ENCODE measurements around the gene EIF2AK3.

EIF2AK3 gene

DNA sequence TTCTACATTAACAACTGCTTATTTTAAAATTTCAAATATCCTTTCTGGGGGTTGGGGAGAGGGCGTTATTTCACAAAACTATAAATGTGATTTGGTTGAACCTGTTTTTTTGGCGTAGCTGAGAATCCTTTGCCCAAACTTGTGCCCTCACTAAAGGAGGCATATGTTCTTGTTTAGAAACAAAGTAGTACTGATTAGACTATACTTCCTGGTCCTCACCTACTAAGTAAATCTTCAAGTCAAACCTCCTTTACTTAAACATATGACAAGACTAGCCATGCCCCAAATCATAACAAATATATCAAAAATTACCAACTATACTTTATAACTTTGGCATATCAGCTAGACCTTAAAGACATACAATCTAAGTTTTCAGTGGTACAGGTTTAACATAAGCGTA lies 5.8 kb downstream of the EIF2AK3 start:
- Mint-ChIP-seq H3K4me1 (peaks cover 22% of the 10 kb centered on the region), H3K27ac (no peak overlapping the region), H3K4me3 (no peak overlapping the region), H3K36me3 (peaks cover 11% of the 10 kb centered on the region), H3K9me3 (no peaks in the 10 kb centered on the region)
- no peak for DNase-seq (ENCODE audit: low spot score in 2 of 2)
- no peak for ATAC-seq

DNA sequence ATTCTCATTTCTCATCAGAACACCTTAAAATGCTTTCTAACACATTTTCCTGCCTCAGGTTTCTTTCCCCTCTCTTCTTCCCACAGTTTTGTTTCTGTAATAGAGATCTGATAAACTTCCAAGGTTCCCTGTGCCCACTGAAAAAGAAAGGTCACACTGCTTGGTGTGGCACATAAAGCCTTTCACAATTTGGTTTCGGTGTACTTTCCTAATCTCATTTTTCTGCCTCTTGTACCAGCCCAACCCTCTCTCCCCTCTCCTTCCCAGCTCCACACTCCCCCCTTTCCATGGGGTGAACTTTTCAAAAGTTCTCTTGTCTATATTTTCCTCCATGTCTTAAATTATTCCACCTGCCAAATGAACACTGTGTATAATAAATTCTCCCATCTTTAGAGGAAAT lies 7.2 kb downstream of the EIF2AK3 start:
- no peaks in the 10 kb centered on the region for H3K9me3 Mint-ChIP-seq
- peaks cover 6% of the 10 kb centered on the region for H3K36me3 Mint-ChIP-seq
- no peak overlapping the region for H3K4me3 Mint-ChIP-seq
- ATAC-seq (no peak), DNase-seq (ENCODE audit: low spot score in 2 of 2) (no peak)
- peak overlapping the region; percentile 15 for H3K27ac Mint-ChIP-seq
- peaks cover 22% of the 10 kb centered on the region for H3K4me1 Mint-ChIP-seq

DNA sequence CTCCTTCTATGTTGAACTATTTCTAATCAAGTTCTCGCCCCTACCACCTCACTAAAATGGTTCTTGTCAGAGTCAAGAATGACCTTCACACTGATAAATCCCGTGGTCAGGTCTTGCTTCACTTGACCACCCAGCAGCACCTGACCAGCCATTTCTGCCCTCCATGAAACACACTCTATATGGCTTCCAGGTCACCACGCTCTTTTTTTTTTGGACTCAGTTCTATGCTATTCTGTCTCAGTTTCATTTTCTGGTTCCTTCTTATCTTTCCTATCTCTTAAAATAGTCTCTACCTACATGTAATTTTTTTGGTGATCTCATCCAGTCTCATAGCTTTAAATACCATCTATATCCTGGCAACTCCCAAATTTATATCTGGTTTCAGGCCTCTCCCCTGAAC lies 11.4 kb downstream of the EIF2AK3 start:
- Mint-ChIP-seq H3K4me3 (no peak overlapping the region), H3K9me3 (no peaks in the 10 kb centered on the region), H3K36me3 (peaks cover 17% of the 10 kb centered on the region), H3K4me1 (peaks cover 22% of the 10 kb centered on the region), H3K27ac (no peak overlapping the region)
- ATAC-seq, result no peak
- DNase-seq (ENCODE audit: low spot score in 2 of 2), result no peak

DNA sequence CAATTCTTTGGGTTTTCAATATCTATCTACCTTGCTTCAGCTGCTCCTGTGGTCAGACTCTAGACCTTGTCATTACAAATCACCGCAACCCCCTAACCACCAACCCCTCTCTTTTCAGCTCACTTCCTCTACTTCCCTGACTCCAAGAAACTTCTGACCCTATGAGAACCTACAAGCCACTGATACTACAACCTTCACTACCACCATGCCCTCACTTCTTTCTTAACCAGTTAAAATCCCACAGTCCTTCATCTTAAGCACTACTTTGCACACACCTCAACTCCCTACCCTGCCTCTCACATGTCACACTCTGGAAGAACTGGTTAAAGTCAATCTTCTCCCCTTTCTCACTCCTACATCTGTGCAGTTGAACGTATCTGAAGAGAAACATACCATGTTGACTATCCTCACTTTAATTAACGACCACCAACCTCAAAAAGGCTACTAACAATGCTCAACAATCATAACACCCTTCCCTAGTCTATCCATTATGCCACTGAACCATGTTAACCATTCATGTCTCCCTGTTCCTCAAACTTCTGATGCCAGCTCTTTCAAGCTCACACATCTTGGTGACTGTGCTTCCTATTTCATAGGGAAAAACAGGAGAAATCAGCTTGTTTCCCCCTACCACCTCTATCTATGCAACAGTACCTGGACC lies 12.6 kb downstream of the EIF2AK3 start:
- Mint-ChIP-seq H3K4me3 (no peak overlapping the region), H3K36me3 (peaks cover 25% of the 10 kb centered on the region), H3K27ac (no peak overlapping the region), H3K9me3 (no peaks in the 10 kb centered on the region), H3K4me1 (peaks cover 10% of the 10 kb centered on the region)
- DNase-seq (ENCODE audit: low spot score in 2 of 2) (no peak), ATAC-seq (peak; percentile 63)

DNA sequence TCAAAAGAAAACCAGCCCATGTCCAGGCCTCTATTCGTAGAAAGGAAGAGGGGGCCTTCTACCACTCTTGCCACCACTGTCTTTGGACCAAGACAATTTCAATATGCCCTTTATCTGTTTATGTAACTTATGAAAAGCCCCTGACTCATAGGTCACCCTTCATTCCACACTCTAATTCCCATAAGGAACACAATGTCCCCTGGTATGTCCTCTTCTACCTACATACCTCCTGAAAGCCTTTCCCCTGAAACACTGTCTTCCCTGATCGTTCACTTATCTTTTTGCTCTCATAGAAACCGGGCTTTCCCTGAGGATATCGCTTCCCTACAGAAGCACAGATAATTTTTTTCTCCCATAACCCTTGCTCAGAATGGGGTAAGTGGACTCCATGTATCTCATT lies 13.3 kb downstream of the EIF2AK3 start:
- H3K4me3 Mint-ChIP-seq, result no peak overlapping the region
- no peak for ATAC-seq
- no peaks in the 10 kb centered on the region for H3K9me3 Mint-ChIP-seq
- H3K36me3 Mint-ChIP-seq, result peaks cover 32% of the 10 kb centered on the region
- peaks cover 3% of the 10 kb centered on the region for H3K4me1 Mint-ChIP-seq
- H3K27ac Mint-ChIP-seq, result no peak overlapping the region
- DNase-seq (ENCODE audit: low spot score in 2 of 2), result no peak

DNA sequence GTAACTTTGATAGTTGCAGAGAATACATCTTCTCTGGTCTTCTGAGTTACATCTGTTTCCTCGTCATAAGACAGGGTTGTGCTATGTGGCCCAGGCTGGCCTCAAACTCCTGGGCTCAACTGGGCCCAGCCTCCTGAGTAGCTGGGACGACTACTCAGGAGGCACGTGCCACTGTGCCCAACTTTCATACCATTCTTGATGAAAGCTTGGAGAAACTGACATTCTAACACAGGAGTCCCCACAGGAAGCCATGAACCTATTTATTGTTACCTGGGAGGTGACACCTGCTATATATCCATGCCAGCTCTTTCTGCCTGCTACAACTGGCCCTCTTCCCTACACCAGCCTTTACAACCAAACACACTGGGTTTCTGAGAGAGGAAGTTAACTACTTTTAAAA lies 19.1 kb downstream of the EIF2AK3 start:
- Mint-ChIP-seq H3K27ac (no peak overlapping the region), H3K4me3 (no peak overlapping the region), H3K36me3 (peaks cover 42% of the 10 kb centered on the region)

DNA sequence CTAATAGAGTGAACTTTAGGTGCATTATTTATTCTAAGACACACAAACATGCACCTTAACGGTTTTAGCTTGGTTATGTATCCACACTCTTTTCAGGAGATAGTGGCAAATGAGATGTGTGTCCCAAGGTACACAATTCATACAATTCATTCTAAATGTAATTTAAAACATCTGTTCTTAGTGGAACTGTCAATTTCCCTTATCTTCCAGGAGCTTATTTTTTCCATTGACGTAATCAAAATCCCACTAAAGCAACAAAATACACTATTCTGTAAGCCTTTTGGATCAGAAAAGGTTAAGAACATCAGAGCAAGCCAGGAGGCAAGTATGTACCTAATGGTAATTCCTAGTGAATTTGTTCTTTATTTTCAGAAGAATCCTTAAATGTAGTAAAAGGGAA lies 19.8 kb downstream of the EIF2AK3 start:
- H3K36me3 Mint-ChIP-seq, result peaks cover 40% of the 10 kb centered on the region
- no peak for ATAC-seq
- H3K9me3 Mint-ChIP-seq, result no peaks in the 10 kb centered on the region
- no peak for DNase-seq (ENCODE audit: low spot score in 2 of 2)
- H3K27ac Mint-ChIP-seq, result no peak overlapping the region
- H3K4me1 Mint-ChIP-seq, result peaks cover 17% of the 10 kb centered on the region
- H3K4me3 Mint-ChIP-seq, result no peak overlapping the region

More for the DNA sequence above, 19.1 kb downstream of the EIF2AK3 start:
- no peak for ATAC-seq
- no peaks in the 10 kb centered on the region for H3K9me3 Mint-ChIP-seq
- peaks cover 13% of the 10 kb centered on the region for H3K4me1 Mint-ChIP-seq
- no peak for DNase-seq (ENCODE audit: low spot score in 2 of 2)

DNA sequence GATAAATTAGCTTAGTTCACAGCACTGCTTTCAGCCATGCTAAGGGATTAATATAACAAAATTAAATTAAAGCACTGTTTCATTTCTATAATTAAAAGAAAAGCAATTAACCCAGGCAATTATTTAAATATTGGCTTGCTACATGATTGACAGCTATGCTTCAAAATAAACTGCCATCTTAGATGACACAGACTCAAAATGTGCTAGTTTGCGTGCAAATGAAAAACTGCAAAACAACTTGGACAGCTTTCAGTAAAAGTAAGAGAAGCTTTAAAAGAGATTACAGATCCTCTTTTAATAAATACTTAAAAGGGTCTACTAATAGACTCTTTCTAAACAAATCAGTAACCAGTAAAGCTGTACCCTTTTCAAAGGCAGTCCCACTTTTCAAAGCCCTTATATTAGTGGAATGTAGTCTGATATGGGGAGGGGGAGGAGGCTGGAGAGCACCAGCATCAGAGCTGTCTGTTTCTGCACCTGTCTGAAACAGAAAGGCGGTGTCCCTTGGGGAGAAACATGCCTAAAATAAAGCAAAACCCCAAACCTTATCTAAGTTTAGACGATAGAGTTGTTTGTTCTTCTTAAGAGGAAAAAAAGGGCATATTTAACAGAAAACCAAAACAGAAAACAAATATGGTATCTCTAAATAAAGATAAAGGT lies 20.8 kb downstream of the EIF2AK3 start:
- H3K4me1 Mint-ChIP-seq, result peaks cover 21% of the 10 kb centered on the region
- H3K36me3 Mint-ChIP-seq, result peaks cover 31% of the 10 kb centered on the region
- no peak overlapping the region for H3K4me3 Mint-ChIP-seq
- H3K9me3 Mint-ChIP-seq, result no peaks in the 10 kb centered on the region
- no peak overlapping the region for H3K27ac Mint-ChIP-seq
- DNase-seq (ENCODE audit: low spot score in 2 of 2) (no peak), ATAC-seq (no peak)

DNA sequence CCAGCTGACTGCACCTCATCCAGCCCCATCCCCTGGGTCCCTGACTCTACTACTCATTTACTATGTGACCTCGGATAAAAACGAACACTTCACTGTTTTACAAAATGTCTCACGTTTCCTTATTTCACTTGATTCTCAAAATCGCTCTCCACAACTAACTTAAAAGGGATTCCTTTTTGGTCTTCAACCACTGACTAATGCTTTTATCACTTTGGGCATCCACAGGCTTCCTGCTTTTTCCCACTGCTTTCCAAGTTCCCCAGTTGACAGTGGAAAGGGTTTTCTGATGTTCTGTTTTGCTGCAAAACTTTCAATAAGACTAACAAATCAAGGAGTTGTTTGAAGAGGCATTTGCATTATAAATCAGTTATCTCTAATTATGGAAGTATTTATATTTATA lies 24.1 kb downstream of the EIF2AK3 start:
- Mint-ChIP-seq H3K4me1 (peaks cover 45% of the 10 kb centered on the region), H3K36me3 (peaks cover 6% of the 10 kb centered on the region), H3K9me3 (no peaks in the 10 kb centered on the region), H3K4me3 (no peak overlapping the region), H3K27ac (no peak overlapping the region)
- DNase-seq (ENCODE audit: low spot score in 2 of 2), result no peak
- no peak for ATAC-seq

DNA sequence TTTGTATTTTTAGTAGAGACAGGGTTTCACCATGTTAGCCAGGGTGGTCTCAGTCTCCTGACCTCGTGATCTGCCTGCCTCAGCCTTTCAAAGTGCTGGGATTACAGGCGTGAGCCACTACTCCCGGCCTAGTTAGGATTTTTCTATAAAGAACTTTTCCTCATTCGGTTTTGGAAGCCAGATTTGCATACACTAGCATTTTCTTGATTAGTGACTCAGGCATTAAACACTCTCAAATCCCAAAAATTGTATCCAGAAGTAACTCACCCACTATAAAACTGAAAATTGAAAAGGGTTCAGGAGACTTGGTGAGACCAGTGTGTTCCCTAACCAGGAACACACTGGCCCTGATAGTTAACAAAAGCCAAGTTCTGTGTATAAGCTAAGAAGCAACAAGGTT lies 25.2 kb downstream of the EIF2AK3 start:
- Mint-ChIP-seq H3K36me3 (peaks cover 6% of the 10 kb centered on the region), H3K9me3 (no peaks in the 10 kb centered on the region), H3K4me3 (no peak overlapping the region), H3K27ac (no peak overlapping the region), H3K4me1 (peaks cover 46% of the 10 kb centered on the region)
- no peak for ATAC-seq
- DNase-seq (ENCODE audit: low spot score in 2 of 2), result no peak

DNA sequence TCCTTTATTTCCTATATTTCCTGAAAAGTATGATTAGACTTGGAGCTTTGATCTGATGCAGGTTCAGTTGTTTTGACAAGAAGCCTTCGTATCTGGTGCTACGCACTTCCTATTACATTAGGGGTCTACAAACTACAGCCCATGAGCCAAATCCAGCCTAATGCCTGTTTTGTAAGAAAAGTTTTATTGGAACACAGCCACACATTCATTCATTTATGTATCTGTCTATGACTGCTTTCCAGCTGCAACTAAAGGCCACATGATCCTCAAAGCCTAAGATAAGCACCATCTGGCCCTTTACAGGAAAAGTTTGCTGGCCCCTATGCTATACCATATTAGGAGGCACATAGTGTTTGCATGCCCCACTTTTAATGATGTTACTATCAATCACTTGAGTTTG lies 26.0 kb downstream of the EIF2AK3 start:
- Mint-ChIP-seq H3K9me3 (no peaks in the 10 kb centered on the region), H3K27ac (no peak overlapping the region), H3K36me3 (peaks cover 6% of the 10 kb centered on the region), H3K4me3 (no peak overlapping the region), H3K4me1 (peaks cover 46% of the 10 kb centered on the region)
- DNase-seq (ENCODE audit: low spot score in 2 of 2) (no peak), ATAC-seq (no peak)

DNA sequence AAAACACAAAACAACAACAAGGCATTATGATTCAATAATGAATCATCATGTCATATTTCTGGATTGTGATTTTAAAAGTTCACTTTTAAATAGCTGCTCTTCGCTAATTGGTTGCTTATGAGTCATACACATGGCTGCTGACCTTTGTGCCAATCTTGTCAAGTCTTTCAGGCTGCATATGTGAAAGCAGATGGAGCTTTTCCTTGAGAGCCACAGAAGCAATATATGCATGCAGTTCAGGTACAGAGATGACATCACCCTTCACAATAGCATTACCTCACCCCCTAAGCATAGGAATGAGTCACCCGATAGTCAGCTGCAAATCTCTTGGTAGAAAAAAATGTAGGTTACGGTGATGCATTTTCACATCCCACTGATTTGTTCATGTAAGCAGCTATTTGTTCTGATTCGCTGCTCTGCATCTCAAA lies 27.2 kb downstream of the EIF2AK3 start:
- peak overlapping the region; percentile 8 for H3K4me3 Mint-ChIP-seq
- peaks cover 15% of the 10 kb centered on the region for H3K36me3 Mint-ChIP-seq
- DNase-seq (ENCODE audit: low spot score in 2 of 2), result peak; percentile 3 to 70
- peak; percentile 100 for ATAC-seq
- H3K4me1 Mint-ChIP-seq, result peaks cover 46% of the 10 kb centered on the region
- H3K27ac Mint-ChIP-seq, result peak overlapping the region; percentile 83
- H3K9me3 Mint-ChIP-seq, result no peaks in the 10 kb centered on the region

DNA sequence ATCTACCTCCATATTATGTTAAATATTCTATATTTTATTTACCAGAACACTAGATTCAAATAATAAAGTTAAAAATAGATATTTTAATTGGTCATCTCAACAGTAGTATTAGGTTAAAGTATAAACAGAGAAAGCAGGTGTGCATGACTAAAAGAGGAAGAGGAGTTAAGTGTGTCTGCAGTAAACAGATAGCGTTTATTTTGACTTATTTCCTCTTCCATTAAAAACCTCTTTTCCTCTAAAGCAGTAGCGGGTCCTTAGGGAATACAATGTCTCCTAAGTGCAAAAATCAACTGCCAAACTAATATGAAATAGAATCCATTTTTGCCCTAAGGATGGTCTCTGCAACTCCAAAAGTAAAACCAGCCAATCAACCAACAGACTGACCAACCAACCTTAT lies 27.7 kb downstream of the EIF2AK3 start:
- H3K27ac Mint-ChIP-seq, result peak overlapping the region; percentile 83
- peaks cover 46% of the 10 kb centered on the region for H3K4me1 Mint-ChIP-seq
- ATAC-seq (no peak), DNase-seq (ENCODE audit: low spot score in 2 of 2) (no peak)
- peak overlapping the region; percentile 8 for H3K4me3 Mint-ChIP-seq
- no peaks in the 10 kb centered on the region for H3K9me3 Mint-ChIP-seq
- peaks cover 20% of the 10 kb centered on the region for H3K36me3 Mint-ChIP-seq

DNA sequence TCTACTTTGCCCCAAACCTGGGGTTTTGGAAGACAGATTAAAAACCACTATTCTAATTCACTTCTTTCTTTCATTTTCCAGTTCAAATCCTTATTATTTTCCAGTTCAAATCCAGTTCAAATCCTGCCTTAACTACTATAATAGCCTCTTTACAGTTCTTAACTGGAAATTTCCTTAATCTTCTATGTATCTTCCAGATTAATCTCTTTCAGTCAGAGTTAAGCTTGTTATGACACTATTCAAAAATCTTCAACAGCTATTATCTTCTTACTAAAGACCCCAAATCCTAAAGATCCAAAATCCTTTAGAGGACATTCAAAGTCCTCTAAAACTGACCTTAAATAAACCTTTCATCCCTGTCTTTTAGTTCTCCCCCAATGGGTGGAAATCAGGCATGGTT lies 30.1 kb downstream of the EIF2AK3 start:
- no peak for ATAC-seq
- no peak for DNase-seq (ENCODE audit: low spot score in 2 of 2)
- Mint-ChIP-seq H3K4me3 (no peak overlapping the region), H3K27ac (peak overlapping the region; percentile 51), H3K9me3 (no peaks in the 10 kb centered on the region), H3K4me1 (peaks cover 27% of the 10 kb centered on the region), H3K36me3 (peaks cover 37% of the 10 kb centered on the region)

DNA sequence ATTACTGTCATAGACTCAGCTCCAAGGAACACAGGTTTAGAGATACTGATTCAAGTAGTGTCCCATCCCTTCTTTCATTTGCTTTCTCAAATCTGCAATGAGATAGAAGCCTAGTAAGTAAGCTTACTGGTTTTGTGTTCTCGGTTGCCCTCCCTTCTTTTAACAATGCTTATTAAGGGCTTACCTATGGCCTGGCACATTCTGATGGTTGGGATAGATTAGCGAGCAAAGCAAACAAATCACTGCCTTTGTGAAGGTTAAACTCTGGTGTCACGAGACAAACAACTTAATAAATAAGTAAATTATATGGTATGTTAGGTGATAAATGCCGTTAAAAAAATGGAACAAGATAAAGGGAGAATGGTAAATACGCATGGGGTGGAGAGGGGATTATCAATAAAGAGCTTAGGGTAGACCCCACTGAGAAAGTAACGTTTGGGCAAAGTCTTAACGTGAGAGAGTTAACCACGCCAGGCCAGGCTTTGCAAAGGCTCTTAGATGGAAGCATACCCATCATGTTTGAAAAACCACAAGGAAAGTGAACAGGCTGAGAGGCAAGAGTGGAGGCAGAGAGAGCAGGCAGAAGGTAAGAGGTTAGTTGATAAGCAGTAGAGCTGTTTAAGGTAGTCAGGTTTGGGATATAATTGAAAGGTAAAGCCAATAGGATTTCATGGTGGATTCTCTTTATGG lies 31.0 kb downstream of the EIF2AK3 start:
- no peak for ATAC-seq
- H3K4me3 Mint-ChIP-seq, result no peak overlapping the region
- peaks cover 46% of the 10 kb centered on the region for H3K36me3 Mint-ChIP-seq
- no peaks in the 10 kb centered on the region for H3K9me3 Mint-ChIP-seq
- no peak for DNase-seq (ENCODE audit: low spot score in 2 of 2)
- peak overlapping the region; percentile 51 for H3K27ac Mint-ChIP-seq
- peaks cover 24% of the 10 kb centered on the region for H3K4me1 Mint-ChIP-seq

DNA sequence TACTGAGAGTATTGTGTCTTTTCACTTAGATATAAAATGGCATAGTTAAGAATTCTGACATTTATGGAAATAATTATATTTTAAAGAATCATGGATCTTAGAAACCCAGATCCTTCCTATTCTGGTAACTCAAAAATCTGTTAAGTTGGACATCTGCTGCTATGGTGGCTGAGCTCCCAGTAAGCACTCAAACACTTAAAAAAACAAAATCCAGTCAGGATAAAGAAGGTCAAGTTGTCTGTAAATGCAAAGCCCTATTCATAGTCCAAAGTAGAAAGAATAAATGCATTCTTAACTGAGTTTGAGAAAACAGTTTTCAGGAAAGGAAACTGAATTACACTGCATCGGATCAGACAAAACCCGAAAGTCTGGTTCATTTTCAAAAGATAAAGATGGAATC lies 35.6 kb downstream of the EIF2AK3 start:
- ATAC-seq (no peak), DNase-seq (ENCODE audit: low spot score in 2 of 2) (no peak)
- Mint-ChIP-seq H3K36me3 (peaks cover 92% of the 10 kb centered on the region), H3K4me1 (no peaks in the 10 kb centered on the region), H3K27ac (no peak overlapping the region), H3K9me3 (no peaks in the 10 kb centered on the region), H3K4me3 (no peak overlapping the region)

Measured in stimulated activated effector memory CD8-positive, alpha-beta T cell treated with anti-CD3 and anti-CD28 coated beads, Interleukin-12 subunit alpha, Interleukin-12 subunit beta, amount 100 ng/mL, for 72 hours (primary cell).